ENCODE results near the gene PRCP. TPM values are rescaled to one million over a fixed set of nuclear protein-coding genes. Genes with fewer than 3 reads are reported as not detected.

PRCP gene
- total and polyA plus RNA-seq, 7 donors: 11.5 to 23.5 (median 12.1) TPM

DNA sequence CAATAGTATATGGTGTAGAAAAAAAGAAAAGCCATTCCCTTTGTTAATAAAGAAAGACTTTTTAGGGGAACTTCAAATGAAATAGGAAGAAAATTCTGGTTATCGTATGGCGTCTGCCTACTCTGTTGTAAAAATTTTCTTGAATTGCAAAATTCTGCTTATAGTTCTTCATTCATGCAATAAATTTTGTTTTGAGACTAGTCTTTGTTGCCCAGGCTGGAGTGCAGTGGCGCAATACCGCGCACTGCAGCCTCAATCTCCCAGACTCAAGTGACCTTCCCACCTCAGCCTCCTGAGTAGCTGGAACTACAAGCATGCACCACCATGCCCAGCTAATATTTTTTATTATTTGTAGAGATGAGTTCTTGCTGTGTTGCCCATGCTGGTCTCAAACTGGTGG, 7.1 kb upstream of the PRCP start:
- ATAC-seq (no peak), DNase-seq (no peak)
- TF ChIP-seq, protein P1, sequence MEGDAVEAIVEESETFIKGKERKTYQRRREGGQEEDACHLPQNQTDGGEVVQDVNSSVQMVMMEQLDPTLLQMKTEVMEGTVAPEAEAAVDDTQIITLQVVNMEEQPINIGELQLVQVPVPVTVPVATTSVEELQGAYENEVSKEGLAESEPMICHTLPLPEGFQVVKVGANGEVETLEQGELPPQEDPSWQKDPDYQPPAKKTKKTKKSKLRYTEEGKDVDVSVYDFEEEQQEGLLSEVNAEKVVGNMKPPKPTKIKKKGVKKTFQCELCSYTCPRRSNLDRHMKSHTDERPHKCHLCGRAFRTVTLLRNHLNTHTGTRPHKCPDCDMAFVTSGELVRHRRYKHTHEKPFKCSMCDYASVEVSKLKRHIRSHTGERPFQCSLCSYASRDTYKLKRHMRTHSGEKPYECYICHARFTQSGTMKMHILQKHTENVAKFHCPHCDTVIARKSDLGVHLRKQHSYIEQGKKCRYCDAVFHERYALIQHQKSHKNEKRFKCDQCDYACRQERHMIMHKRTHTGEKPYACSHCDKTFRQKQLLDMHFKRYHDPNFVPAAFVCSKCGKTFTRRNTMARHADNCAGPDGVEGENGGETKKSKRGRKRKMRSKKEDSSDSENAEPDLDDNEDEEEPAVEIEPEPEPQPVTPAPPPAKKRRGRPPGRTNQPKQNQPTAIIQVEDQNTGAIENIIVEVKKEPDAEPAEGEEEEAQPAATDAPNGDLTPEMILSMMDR (IDR thresholded peaks at IDR 0.05): no peak
- H3K4me1 ChIP-seq: no peaks in the 10 kb centered on the region
- no peak overlapping the region for H3K27ac ChIP-seq
- no peaks in the 10 kb centered on the region for H3K36me3 ChIP-seq (ENCODE audit: insufficient read depth in 1 of 2, low read depth in 1 of 2)
- H3K4me3 ChIP-seq: no peak overlapping the region
- H3K9me3 ChIP-seq: no peaks in the 10 kb centered on the region
- WGBS, 3 donors: 91 to 94% (median 93%) methylated on average over 5 of the region's 5 CpGs
- no peaks in the 10 kb centered on the region for H3K27me3 ChIP-seq (ENCODE audit: insufficient read depth in 3 of 3, low read length in 2 of 3)
- intact Hi-C loops (cut with DNase I): loop anchor here (5.0 to 10.0 kb wide), 3 partner anchors 167 to 377 kb away; partner anchors contain the start of genes CCDC90B (in 1 of the 2) and RAB30 (in 1 of the 2)

DNA sequence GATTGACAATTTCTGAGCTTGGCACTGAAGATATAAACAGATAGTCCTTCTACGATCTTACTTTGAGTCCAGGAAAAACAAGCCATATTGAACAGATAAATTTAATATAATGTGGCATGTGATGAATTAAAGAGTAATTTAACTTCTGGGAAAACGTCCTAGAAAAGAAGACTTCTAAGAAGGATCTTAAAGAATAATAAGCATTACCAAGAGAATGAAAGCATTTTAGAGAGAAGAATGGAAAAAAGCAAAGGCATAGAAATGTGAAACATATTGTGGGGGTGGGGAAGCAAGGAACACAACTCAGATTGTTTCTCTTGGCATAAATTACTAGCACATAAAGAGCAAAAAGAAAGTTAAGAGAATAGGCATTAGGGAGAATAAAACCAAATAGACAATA, 6.7 kb upstream of the PRCP start:
- no peak overlapping the region for H3K4me3 ChIP-seq
- ATAC-seq (no peak), DNase-seq (no peak)
- no peaks in the 10 kb centered on the region for H3K36me3 ChIP-seq (ENCODE audit: insufficient read depth in 1 of 2, low read depth in 1 of 2)
- intact Hi-C loops (cut with DNase I): loop anchor here (5.0 to 10.0 kb wide), 3 partner anchors 168 to 378 kb away; partner anchors contain the start of genes CCDC90B (in 1 of the 2) and RAB30 (in 1 of the 2)
- no peaks in the 10 kb centered on the region for H3K27me3 ChIP-seq (ENCODE audit: insufficient read depth in 3 of 3, low read length in 2 of 3)
- TF ChIP-seq, protein P1 (IDR thresholded peaks at IDR 0.05): no peak
- H3K27ac ChIP-seq: no peak overlapping the region
- WGBS, 3 donors: 63 to 70% (median 67%) methylated on average over 2 of the region's 2 CpGs
- H3K9me3 ChIP-seq: no peaks in the 10 kb centered on the region
- no peaks in the 10 kb centered on the region for H3K4me1 ChIP-seq

DNA sequence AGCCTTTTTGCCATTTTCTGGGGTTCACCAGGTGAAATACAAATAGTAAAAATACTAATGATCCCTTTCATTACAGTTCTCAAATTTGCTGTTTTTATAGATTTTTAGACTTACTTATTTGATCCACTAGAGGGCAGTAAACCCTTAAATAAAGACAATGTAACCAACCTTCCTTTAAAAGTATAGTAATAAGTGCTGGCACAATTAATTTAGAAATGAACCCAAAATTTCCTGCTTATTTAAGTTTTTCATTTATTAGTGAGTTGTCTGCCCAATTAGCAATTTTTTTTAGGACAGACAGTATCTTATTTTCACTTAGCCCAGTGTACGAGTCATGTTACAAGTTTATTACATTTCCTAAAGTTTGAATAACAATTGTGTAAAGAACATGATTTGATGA, 6.0 kb upstream of the PRCP start:
- Histone ChIP-seq H3K4me3 (no peak overlapping the region), H3K27me3 (ENCODE audit: insufficient read depth in 3 of 3, low read length in 2 of 3) (no peaks in the 10 kb centered on the region), H3K27ac (no peak overlapping the region), H3K9me3 (no peaks in the 10 kb centered on the region), H3K4me1 (no peaks in the 10 kb centered on the region), H3K36me3 (ENCODE audit: insufficient read depth in 1 of 2, low read depth in 1 of 2) (no peaks in the 10 kb centered on the region)
- TF ChIP-seq, protein P1 (IDR thresholded peaks at IDR 0.05): peak; percentile 72
- WGBS, 3 donors: 81 to 92% (median 90%) methylated on average over 1 of the region's 1 CpG
- ATAC-seq (no peak), DNase-seq (no peak)
- intact Hi-C loops (cut with DNase I): loop anchor here (5.0 to 10.0 kb wide), 3 partner anchors 169 to 379 kb away; partner anchors contain the start of genes CCDC90B (in 1 of the 2) and RAB30 (in 1 of the 2)

DNA sequence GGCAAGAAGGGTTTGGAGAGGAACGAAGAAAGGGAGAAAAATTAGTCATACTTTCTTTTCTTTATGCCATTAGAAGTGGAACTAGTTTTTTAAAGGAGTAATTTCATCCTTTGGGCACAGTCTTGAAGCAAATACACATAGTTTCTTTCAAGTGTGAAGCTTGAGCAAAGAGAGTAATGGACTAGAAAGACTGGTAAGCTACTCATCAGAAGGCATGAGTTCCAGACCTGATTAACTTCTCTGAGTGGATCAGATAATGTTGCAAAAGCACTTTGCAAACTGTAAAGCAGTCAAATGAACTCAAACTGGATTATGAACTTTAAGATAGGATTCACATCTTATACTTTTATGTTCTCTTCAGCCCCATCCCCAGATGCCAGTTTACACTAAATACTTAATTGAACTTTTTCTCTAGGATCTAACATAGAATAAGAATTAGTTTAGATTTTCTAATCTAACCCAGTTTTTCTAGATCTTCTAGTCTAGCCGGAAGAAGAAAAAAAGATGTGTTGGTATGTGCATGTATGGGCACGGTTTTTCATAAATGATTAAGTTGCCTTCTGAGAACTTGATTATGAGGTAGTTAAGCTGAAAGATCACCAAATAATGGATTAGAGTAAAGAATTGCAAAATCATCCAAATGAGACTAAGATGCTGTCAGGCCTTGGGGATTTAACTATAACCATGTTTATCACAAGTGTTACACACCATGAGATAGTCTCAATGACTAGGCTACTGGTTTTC, 3.8 kb upstream of the PRCP start:
- Histone ChIP-seq H3K27ac (no peak overlapping the region), H3K27me3 (ENCODE audit: insufficient read depth in 3 of 3, low read length in 2 of 3) (no peaks in the 10 kb centered on the region), H3K9me3 (no peaks in the 10 kb centered on the region), H3K36me3 (ENCODE audit: insufficient read depth in 1 of 2, low read depth in 1 of 2) (no peaks in the 10 kb centered on the region), H3K4me3 (no peak overlapping the region), H3K4me1 (peaks cover 6% of the 10 kb centered on the region)
- 71 to 80% (median 77%) methylated on average over 3 of the region's 3 CpGs for WGBS, 3 donors
- TF ChIP-seq, protein P1 (IDR thresholded peaks at IDR 0.05): no peak
- DNase-seq (no peak), ATAC-seq (no peak)
- intact Hi-C loops (cut with DNase I): loop anchor here (2.0 to 10.0 kb wide), 6 partner anchors 168 to 381 kb away; partner anchors contain the start of genes PCF11 (in 2 of the 2), RAB30 (in 2 of the 2), ANKRD42 (in 1 of the 2) and CCDC90B (in 1 of the 2)

Measured in psoas muscle (tissue), 8 donors.